Measurements from ENCODE around the gene VEGFA.

The VEGFA gene

GRCh38 chr6:43738877-43739641 is 31.0 kb upstream of the VEGFA start:
- DNase-seq (ENCODE audit: low read depth), result no peak

- no peak for DNase-seq (ENCODE audit: low read depth)
Observed at GRCh38 chr6:43739642-43740091, 30.3 kb upstream of the VEGFA start.

- no peak for DNase-seq (ENCODE audit: low read depth)
Observed at GRCh38 chr6:43740321-43740960, 29.6 kb upstream of the VEGFA start.

- no peak for DNase-seq (ENCODE audit: low read depth)
Observed at GRCh38 chr6:43740961-43741764, 28.8 kb upstream of the VEGFA start.

- no peak for DNase-seq (ENCODE audit: low read depth)
Observed at GRCh38 chr6:43741829-43742228, 28.2 kb upstream of the VEGFA start.

- DNase-seq (ENCODE audit: low read depth), result no peak
Observed at GRCh38 chr6:43742285-43742684, 27.7 kb upstream of the VEGFA start.

- no peak for DNase-seq (ENCODE audit: low read depth)
Observed at GRCh38 chr6:43742931-43743632, 26.9 kb upstream of the VEGFA start.

- no peak for DNase-seq (ENCODE audit: low read depth)
Observed at GRCh38 chr6:43743682-43744381, 26.2 kb upstream of the VEGFA start.

- DNase-seq (ENCODE audit: low read depth), result no peak
Observed at GRCh38 chr6:43744491-43744890, 25.5 kb upstream of the VEGFA start.

GRCh38 chr6:43744931-43745727 is 24.9 kb upstream of the VEGFA start:
- DNase-seq (ENCODE audit: low read depth), result no peak

GRCh38 chr6:43746071-43746470 is 23.9 kb upstream of the VEGFA start:
- no peak for DNase-seq (ENCODE audit: low read depth)

GRCh38 chr6:43746613-43747102 is 23.4 kb upstream of the VEGFA start:
- DNase-seq (ENCODE audit: low read depth), result no peak

- no peak for DNase-seq (ENCODE audit: low read depth)
Observed at GRCh38 chr6:43747784-43748183, 22.2 kb upstream of the VEGFA start.

- DNase-seq (ENCODE audit: low read depth), result no peak
Observed at GRCh38 chr6:43748765-43749164, 21.2 kb upstream of the VEGFA start.

GRCh38 chr6:43749461-43749860 is 20.6 kb upstream of the VEGFA start:
- no peak for DNase-seq (ENCODE audit: low read depth)

GRCh38 chr6:43750622-43751021 is 19.4 kb upstream of the VEGFA start:
- DNase-seq (ENCODE audit: low read depth), result no peak

GRCh38 chr6:43753570-43754183 is 16.3 kb upstream of the VEGFA start:
- DNase-seq (ENCODE audit: low read depth), result no peak

GRCh38 chr6:43757966-43758616 is 11.9 kb upstream of the VEGFA start:
- DNase-seq (ENCODE audit: low read depth), result no peak

- DNase-seq (ENCODE audit: low read depth), result no peak
Observed at GRCh38 chr6:43758617-43759050, 11.4 kb upstream of the VEGFA start.
